ENCODE measurements around the gene RNU5B-1.
"Not testable (repeated sequence)": the region's sequence is repeated elsewhere in the genome, so short reads cannot be mapped to it uniquely, and the experiment has no call there.

RNU5B-1 gene

DNA sequence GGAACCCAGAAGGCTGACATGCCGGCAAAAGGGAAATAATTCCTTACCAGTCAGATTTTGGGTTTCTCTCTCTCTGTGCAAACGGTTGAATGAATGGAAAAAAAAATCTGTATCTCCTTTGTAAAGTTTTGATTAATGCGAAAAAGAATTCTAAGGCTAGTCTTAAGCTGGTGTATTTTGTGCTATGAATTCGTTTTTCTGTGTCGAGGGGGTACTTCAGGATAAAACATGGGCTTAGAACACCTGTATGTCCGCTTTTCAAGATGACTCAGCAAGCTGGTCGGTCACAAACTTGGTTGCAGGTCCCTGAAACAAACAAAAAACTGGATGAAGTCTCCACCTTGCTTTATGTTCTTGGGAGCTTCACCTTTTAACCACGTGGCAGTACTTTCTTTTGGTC is 44.9 kb downstream of the RNU5B-1 start:
- in situ Hi-C loops (cut with MboI; ENCODE audit: low sequenced_read_pairs, unreplicated experiment) = no loop called here
- no peak for DNase-seq (ENCODE audit: low spot score)
- TF ChIP-seq, protein P1, sequence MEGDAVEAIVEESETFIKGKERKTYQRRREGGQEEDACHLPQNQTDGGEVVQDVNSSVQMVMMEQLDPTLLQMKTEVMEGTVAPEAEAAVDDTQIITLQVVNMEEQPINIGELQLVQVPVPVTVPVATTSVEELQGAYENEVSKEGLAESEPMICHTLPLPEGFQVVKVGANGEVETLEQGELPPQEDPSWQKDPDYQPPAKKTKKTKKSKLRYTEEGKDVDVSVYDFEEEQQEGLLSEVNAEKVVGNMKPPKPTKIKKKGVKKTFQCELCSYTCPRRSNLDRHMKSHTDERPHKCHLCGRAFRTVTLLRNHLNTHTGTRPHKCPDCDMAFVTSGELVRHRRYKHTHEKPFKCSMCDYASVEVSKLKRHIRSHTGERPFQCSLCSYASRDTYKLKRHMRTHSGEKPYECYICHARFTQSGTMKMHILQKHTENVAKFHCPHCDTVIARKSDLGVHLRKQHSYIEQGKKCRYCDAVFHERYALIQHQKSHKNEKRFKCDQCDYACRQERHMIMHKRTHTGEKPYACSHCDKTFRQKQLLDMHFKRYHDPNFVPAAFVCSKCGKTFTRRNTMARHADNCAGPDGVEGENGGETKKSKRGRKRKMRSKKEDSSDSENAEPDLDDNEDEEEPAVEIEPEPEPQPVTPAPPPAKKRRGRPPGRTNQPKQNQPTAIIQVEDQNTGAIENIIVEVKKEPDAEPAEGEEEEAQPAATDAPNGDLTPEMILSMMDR (IDR thresholded peaks at IDR 0.05; ENCODE audit: borderline replicate concordance, control extremely low read depth, extremely low read depth, insufficient read depth, missing control alignments) = no peak

DNA sequence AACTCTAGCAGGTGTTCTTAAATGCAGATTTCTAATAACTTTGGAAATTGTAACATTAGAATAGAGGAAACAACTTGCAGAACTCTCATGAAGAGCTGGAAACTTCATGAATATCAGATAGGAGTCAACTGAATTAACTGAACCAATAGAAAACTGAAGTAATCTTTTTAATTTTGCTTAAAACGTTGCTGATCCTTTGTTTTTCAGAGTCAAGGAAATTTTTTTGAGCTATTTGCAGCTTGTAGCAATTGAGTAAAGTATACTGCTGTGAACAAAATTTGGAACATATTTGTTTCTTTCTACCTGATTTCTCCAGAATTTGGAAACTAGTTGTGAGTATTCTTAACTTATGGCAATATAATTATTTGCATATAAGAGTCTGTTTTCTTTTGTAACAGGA is 47.5 kb downstream of the RNU5B-1 start:
- in situ Hi-C loops (cut with MboI; ENCODE audit: low sequenced_read_pairs, unreplicated experiment); DNase-seq (ENCODE audit: low spot score): not testable (repeated sequence)
